Activated T-helper 2 cell treated with anti-CD3 and anti-CD28 coated beads, Interferon-gamma antibody, Interleukin-2, Interleukin-4, amounts not matched to agents 10 μg/mL and 5 μg/mL and 100 μg/mL, durations not matched to agents 14 hours and 24 hours and 36 hours (primary cell): ENCODE results near the gene FNDC3A. TPM values are rescaled to one million over a fixed set of nuclear protein-coding genes. Genes with fewer than 3 reads are reported as not detected.
"Not testable (repeated sequence)": the region's sequence is repeated elsewhere in the genome, so short reads cannot be mapped to it uniquely, and the experiment has no call there.

Source experiments
- DNase-seq: peaks from one replicate; pipeline ENCODE4 v3.0.0; 2021; ENCODE audit warnings: low spot score
- H3K27ac Mint-ChIP-seq: one replicate; pipeline ENCODE4 v1.8.0; 2021; ENCODE audit warnings: mixed read lengths
- H3K27me3 Mint-ChIP-seq: one replicate; pipeline ENCODE4 v1.8.0; 2021; ENCODE audit warnings: low read depth, mixed read lengths
- H3K36me3 Mint-ChIP-seq: one replicate; pipeline ENCODE4 v1.8.0; 2021; ENCODE audit warnings: low read depth, mixed read lengths
- H3K4me1 Mint-ChIP-seq: one replicate; pipeline ENCODE4 v1.8.0; 2021; ENCODE audit warnings: low read depth, mixed read lengths
- H3K4me3 Mint-ChIP-seq: one replicate; pipeline ENCODE4 v1.8.0; 2021; ENCODE audit warnings: low read depth, mild to moderate bottlenecking, moderate library complexity, mixed read lengths
- H3K9me3 Mint-ChIP-seq: one replicate; pipeline ENCODE4 v1.8.0; 2021; ENCODE audit warnings: mixed read lengths
- intact Hi-C: fragments of 100-400 bp; cut with micrococcal nuclease; formaldehyde crosslinking; loops from one replicate; pipeline ENCODE4 v1.15.1; 2023
- total RNA-seq: library from RNA; stranded (reverse); gene quantifications from 2 replicates; pipeline ENCODE4 v1.2.3, GENCODE V29; 2022

Gene FNDC3A
- total RNA-seq, 1 donor from 2014 or later = 21.7 TPM

GRCh38 chr13:48983331-48983730, 7.6 kb downstream of the FNDC3A start:
- Mint-ChIP-seq H3K27ac (no peak overlapping the region), H3K4me1 (peaks cover 22% of the 10 kb centered on the region), H3K36me3 (peaks cover 21% of the 10 kb centered on the region), H3K4me3 (no peak overlapping the region), H3K27me3 (no peaks in the 10 kb centered on the region), H3K9me3 (peaks cover 5% of the 10 kb centered on the region)
- intact Hi-C loops = no loop called here
- DNase-seq = no peak

GRCh38 chr13:48985756-48986155, 10.0 kb downstream of the FNDC3A start:
- Mint-ChIP-seq H3K4me3 (no peak overlapping the region), H3K36me3 (peaks cover 25% of the 10 kb centered on the region), H3K27ac (no peak overlapping the region), H3K27me3 (no peaks in the 10 kb centered on the region), H3K9me3 (peaks cover 15% of the 10 kb centered on the region), H3K4me1 (peaks cover 5% of the 10 kb centered on the region)
- no peak for DNase-seq
- intact Hi-C loops = no loop called here

GRCh38 chr13:48990900-48991299, 15.2 kb downstream of the FNDC3A start:
- Mint-ChIP-seq H3K4me3 (no peak overlapping the region), H3K9me3 (peaks cover 20% of the 10 kb centered on the region), H3K36me3 (peaks cover 40% of the 10 kb centered on the region), H3K4me1 (peaks cover 7% of the 10 kb centered on the region), H3K27me3 (no peaks in the 10 kb centered on the region), H3K27ac (no peak overlapping the region)
- DNase-seq = no peak
- intact Hi-C loops = no loop called here

- Mint-ChIP-seq H3K27ac (no peak overlapping the region), H3K9me3 (peaks cover 17% of the 10 kb centered on the region), H3K4me1 (peaks cover 7% of the 10 kb centered on the region), H3K4me3 (no peak overlapping the region), H3K27me3 (no peaks in the 10 kb centered on the region), H3K36me3 (peaks cover 41% of the 10 kb centered on the region)
- intact Hi-C loops = no loop called here
- DNase-seq = no peak
Observed at GRCh38 chr13:48993150-48993549, 17.4 kb downstream of the FNDC3A start.

- Mint-ChIP-seq H3K36me3 (peaks cover 44% of the 10 kb centered on the region), H3K27me3 (no peaks in the 10 kb centered on the region), H3K9me3 (peaks cover 19% of the 10 kb centered on the region), H3K4me1 (peaks cover 11% of the 10 kb centered on the region), H3K27ac (no peak overlapping the region), H3K4me3 (no peak overlapping the region)
- DNase-seq = no peak
- intact Hi-C loops = no loop called here
Observed at GRCh38 chr13:48994706-48995105, 19.0 kb downstream of the FNDC3A start.

- peaks cover 9% of the 10 kb centered on the region for H3K4me1 Mint-ChIP-seq
- intact Hi-C loops = no loop called here
- H3K27ac Mint-ChIP-seq = no peak overlapping the region
Observed at GRCh38 chr13:48998641-48999292, 23.1 kb downstream of the FNDC3A start.

GRCh38 chr13:49000247-49000646, 24.5 kb downstream of the FNDC3A start:
- H3K27ac Mint-ChIP-seq = no peak overlapping the region
- H3K4me1 Mint-ChIP-seq = peaks cover 6% of the 10 kb centered on the region
- intact Hi-C loops = no loop called here
- DNase-seq = no peak
- peaks cover 38% of the 10 kb centered on the region for H3K36me3 Mint-ChIP-seq
- H3K4me3 Mint-ChIP-seq = no peak overlapping the region
- H3K27me3 Mint-ChIP-seq = no peaks in the 10 kb centered on the region
- peaks cover 35% of the 10 kb centered on the region for H3K9me3 Mint-ChIP-seq

More at GRCh38 chr13:48998641-48999292, 23.1 kb downstream of the FNDC3A start:
- Mint-ChIP-seq H3K4me3 (no peak overlapping the region), H3K27me3 (no peaks in the 10 kb centered on the region), H3K9me3 (peaks cover 35% of the 10 kb centered on the region), H3K36me3 (peaks cover 38% of the 10 kb centered on the region)
- DNase-seq = no peak

GRCh38 chr13:49018986-49019635, 43.4 kb downstream of the FNDC3A start:
- H3K27ac Mint-ChIP-seq, H3K4me3 Mint-ChIP-seq, intact Hi-C loops, H3K9me3 Mint-ChIP-seq, H3K4me1 Mint-ChIP-seq, DNase-seq, H3K27me3 Mint-ChIP-seq: not testable (repeated sequence)
- peaks cover 16% of the 10 kb centered on the region for H3K36me3 Mint-ChIP-seq

GRCh38 chr13:49020328-49020727, 44.6 kb downstream of the FNDC3A start:
- no peaks in the 10 kb centered on the region for H3K27me3 Mint-ChIP-seq
- no peaks in the 10 kb centered on the region for H3K4me1 Mint-ChIP-seq
- no peak overlapping the region for H3K27ac Mint-ChIP-seq
- peaks cover 9% of the 10 kb centered on the region for H3K9me3 Mint-ChIP-seq
- H3K4me3 Mint-ChIP-seq = no peak overlapping the region
- H3K36me3 Mint-ChIP-seq = peaks cover 20% of the 10 kb centered on the region
- intact Hi-C loops = no loop called here
- DNase-seq = no peak

- H3K4me1 Mint-ChIP-seq = no peaks in the 10 kb centered on the region
Observed at GRCh38 chr13:49020940-49021553, 45.3 kb downstream of the FNDC3A start.

GRCh38 chr13:49021953-49022352, 46.2 kb downstream of the FNDC3A start:
- intact Hi-C loops = no loop called here
- peaks cover 15% of the 10 kb centered on the region for H3K9me3 Mint-ChIP-seq

More at GRCh38 chr13:49020940-49021553, 45.3 kb downstream of the FNDC3A start:
- intact Hi-C loops = no loop called here
- DNase-seq = no peak
- H3K9me3 Mint-ChIP-seq = peaks cover 10% of the 10 kb centered on the region
- H3K36me3 Mint-ChIP-seq = peaks cover 20% of the 10 kb centered on the region
- no peak overlapping the region for H3K4me3 Mint-ChIP-seq
- no peak overlapping the region for H3K27ac Mint-ChIP-seq
- H3K27me3 Mint-ChIP-seq = no peaks in the 10 kb centered on the region

GRCh38 chr13:49022472-49023144, 46.9 kb downstream of the FNDC3A start:
- Mint-ChIP-seq H3K27me3 (no peaks in the 10 kb centered on the region), H3K27ac (no peak overlapping the region), H3K4me1 (peaks cover 3% of the 10 kb centered on the region), H3K9me3 (peaks cover 17% of the 10 kb centered on the region), H3K36me3 (peaks cover 25% of the 10 kb centered on the region), H3K4me3 (no peak overlapping the region)
- intact Hi-C loops = no loop called here
- DNase-seq = no peak

More at GRCh38 chr13:49021953-49022352, 46.2 kb downstream of the FNDC3A start:
- no peak overlapping the region for H3K27ac Mint-ChIP-seq
- H3K4me1 Mint-ChIP-seq = peaks cover 3% of the 10 kb centered on the region
- no peaks in the 10 kb centered on the region for H3K27me3 Mint-ChIP-seq
- H3K4me3 Mint-ChIP-seq = no peak overlapping the region
- no peak for DNase-seq
- H3K36me3 Mint-ChIP-seq = peaks cover 23% of the 10 kb centered on the region

GRCh38 chr13:49023431-49023830, 47.7 kb downstream of the FNDC3A start:
- Mint-ChIP-seq H3K36me3 (peaks cover 30% of the 10 kb centered on the region), H3K4me3 (no peak overlapping the region), H3K4me1 (peaks cover 3% of the 10 kb centered on the region), H3K27me3 (no peaks in the 10 kb centered on the region), H3K9me3 (peaks cover 21% of the 10 kb centered on the region), H3K27ac (no peak overlapping the region)
- intact Hi-C loops = no loop called here
- no peak for DNase-seq
